Endothelial cell (in vitro differentiated cells): ENCODE results near the gene NXPH2. TPM values are rescaled to one million over a fixed set of nuclear protein-coding genes. Genes with fewer than 3 reads are reported as not detected.

Source experiments
- DNase-seq: peaks from one replicate; pipeline ENCODE4 v3.0.0; 2021; ENCODE audit warnings: low spot score
- H3K27ac Mint-ChIP-seq: one replicate; pipeline ENCODE4 v1.8.0; 2021; ENCODE audit warnings: mixed read lengths, inconsistent platforms; ENCODE audit not compliant: unreplicated experiment
- H3K27me3 Mint-ChIP-seq: one replicate; pipeline ENCODE4 v1.8.0; 2021; ENCODE audit warnings: mild to moderate bottlenecking, moderate library complexity, mixed read lengths, inconsistent platforms; ENCODE audit not compliant: unreplicated experiment
- H3K36me3 Mint-ChIP-seq: one replicate; pipeline ENCODE4 v1.8.0; 2021; ENCODE audit warnings: mild to moderate bottlenecking, low read depth, mixed read lengths, inconsistent platforms; ENCODE audit not compliant: unreplicated experiment
- H3K4me1 Mint-ChIP-seq: one replicate; pipeline ENCODE4 v1.8.0; 2021; ENCODE audit warnings: mild to moderate bottlenecking, mixed read lengths, inconsistent platforms; ENCODE audit not compliant: unreplicated experiment
- H3K4me3 Mint-ChIP-seq: one replicate; pipeline ENCODE4 v1.8.0; 2021; ENCODE audit warnings: mild to moderate bottlenecking, mixed read lengths, inconsistent platforms; ENCODE audit not compliant: unreplicated experiment
- H3K9me3 Mint-ChIP-seq: one replicate; pipeline ENCODE4 v1.8.0; 2021; ENCODE audit warnings: mixed read lengths, inconsistent platforms; ENCODE audit not compliant: unreplicated experiment
- total RNA-seq: library from RNA; stranded (reverse); fragmentation: NEBNext Ultra II Directional; extraction: Animal tissue kit (Norgen Biotek cat#: 25700); gene quantifications from one replicate; pipeline ENCODE4 v1.2.1, GENCODE V29; 2021; ENCODE audit not compliant: unreplicated experiment
- TF ChIP-seq, protein P1 (sequence below): fragments of 200-600 bp; sonication (generic); IDR thresholded peaks from one replicate; pipeline ENCODE4 v1.5.0; 2021; ENCODE audit warnings: antibody characterized with exemption; ENCODE audit not compliant: unreplicated experiment

NXPH2 gene
- total RNA-seq, 1 donor from 2014 or later, result 3.4 TPM

DNA sequence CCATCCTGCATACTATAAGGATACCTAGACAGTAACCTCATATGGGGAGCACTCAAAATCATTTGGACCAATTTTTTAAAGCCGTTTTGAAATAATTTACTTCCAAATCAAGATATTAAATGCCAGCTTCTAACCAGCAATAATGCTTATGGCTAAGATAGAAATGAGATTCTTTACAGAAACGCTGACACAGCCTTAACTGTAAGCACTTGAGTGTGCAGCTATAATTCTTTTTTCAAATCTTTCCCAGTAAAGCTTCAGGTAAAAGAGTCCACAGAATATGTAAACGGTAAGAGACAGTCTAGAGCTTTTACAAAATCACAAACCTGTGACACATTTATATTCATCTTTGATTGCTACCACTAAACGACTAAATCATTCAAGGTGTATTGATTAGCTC lies 4.5 kb downstream of the NXPH2 start:
- no peak overlapping the region for H3K27ac Mint-ChIP-seq
- peaks cover 16% of the 10 kb centered on the region for H3K4me1 Mint-ChIP-seq
- H3K4me3 Mint-ChIP-seq, result no peak overlapping the region
- TF ChIP-seq, protein P1, sequence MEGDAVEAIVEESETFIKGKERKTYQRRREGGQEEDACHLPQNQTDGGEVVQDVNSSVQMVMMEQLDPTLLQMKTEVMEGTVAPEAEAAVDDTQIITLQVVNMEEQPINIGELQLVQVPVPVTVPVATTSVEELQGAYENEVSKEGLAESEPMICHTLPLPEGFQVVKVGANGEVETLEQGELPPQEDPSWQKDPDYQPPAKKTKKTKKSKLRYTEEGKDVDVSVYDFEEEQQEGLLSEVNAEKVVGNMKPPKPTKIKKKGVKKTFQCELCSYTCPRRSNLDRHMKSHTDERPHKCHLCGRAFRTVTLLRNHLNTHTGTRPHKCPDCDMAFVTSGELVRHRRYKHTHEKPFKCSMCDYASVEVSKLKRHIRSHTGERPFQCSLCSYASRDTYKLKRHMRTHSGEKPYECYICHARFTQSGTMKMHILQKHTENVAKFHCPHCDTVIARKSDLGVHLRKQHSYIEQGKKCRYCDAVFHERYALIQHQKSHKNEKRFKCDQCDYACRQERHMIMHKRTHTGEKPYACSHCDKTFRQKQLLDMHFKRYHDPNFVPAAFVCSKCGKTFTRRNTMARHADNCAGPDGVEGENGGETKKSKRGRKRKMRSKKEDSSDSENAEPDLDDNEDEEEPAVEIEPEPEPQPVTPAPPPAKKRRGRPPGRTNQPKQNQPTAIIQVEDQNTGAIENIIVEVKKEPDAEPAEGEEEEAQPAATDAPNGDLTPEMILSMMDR, result no peak
- no peak for DNase-seq
- H3K27me3 Mint-ChIP-seq, result peaks cover 9% of the 10 kb centered on the region
- no peaks in the 10 kb centered on the region for H3K9me3 Mint-ChIP-seq
- no peaks in the 10 kb centered on the region for H3K36me3 Mint-ChIP-seq

DNA sequence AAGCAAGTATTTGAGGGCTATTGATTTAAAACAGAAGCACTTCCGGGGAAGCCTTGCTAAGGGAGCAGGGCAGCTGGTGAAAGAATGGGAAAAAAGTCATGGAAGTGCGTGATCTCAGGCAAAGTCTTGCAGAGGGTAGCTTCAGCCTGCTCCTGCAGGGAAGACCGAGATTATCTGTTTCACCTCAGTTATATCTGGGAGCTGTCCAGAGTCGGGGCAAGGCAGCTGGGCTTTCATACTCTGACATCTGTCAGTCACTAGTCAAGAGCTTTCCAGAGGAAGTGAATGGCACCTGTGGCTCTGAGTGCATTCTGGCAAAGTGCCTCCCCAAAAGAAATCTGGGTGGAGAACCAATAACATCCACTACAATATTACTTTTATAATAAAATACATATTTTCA lies 8.7 kb downstream of the NXPH2 start:
- Mint-ChIP-seq H3K36me3 (no peaks in the 10 kb centered on the region), H3K27ac (no peak overlapping the region), H3K27me3 (peaks cover 1% of the 10 kb centered on the region), H3K9me3 (no peaks in the 10 kb centered on the region), H3K4me1 (no peaks in the 10 kb centered on the region), H3K4me3 (no peak overlapping the region)
- no peak for DNase-seq
- TF ChIP-seq, protein P1, result no peak

DNA sequence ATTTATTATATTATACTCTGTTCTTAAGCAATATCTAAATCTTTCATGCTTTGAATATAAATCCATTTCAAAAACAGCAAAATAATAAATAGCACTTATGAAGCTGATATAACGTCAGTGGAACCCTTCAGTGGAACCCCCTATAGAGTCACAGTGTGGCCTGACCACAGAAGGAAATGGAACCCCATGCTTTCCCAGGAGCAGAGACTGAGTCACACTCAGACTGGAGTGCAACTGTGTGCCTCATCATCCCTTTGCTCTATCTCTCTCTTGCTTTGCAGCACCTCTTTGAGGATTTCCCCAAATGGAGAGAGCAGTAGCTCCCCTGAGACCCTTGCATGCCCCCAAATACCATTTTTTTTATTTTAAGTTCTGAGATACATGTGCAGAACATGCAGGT lies 13.1 kb downstream of the NXPH2 start:
- Mint-ChIP-seq H3K4me3 (no peak overlapping the region), H3K27me3 (peaks cover 1% of the 10 kb centered on the region), H3K9me3 (no peaks in the 10 kb centered on the region), H3K36me3 (no peaks in the 10 kb centered on the region), H3K27ac (no peak overlapping the region), H3K4me1 (peaks cover 7% of the 10 kb centered on the region)
- no peak for DNase-seq
- TF ChIP-seq, protein P1, result no peak

DNA sequence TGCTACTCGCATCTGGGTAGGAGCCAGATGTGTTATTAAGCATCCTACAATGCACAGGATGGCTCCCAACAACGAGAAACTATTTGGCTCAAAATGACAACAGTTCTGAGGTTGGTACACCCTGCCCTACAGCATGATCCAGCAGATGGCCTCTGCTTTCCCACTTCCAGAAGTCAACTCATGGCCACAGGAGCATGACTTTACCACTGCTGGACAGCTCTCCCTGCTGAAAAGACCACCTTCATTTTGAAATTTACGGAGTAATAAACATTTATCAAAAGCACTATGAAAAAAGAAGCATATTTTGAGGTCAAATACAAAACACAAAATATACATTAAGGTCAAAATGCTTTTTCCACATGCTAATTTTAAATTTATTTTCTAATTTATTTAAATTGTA lies 13.7 kb downstream of the NXPH2 start:
- H3K27me3 Mint-ChIP-seq, result peaks cover 1% of the 10 kb centered on the region
- no peak for DNase-seq
- peaks cover 7% of the 10 kb centered on the region for H3K4me1 Mint-ChIP-seq
- H3K4me3 Mint-ChIP-seq, result no peak overlapping the region
- no peaks in the 10 kb centered on the region for H3K36me3 Mint-ChIP-seq
- TF ChIP-seq, protein P1, result no peak
- H3K27ac Mint-ChIP-seq, result no peak overlapping the region
- H3K9me3 Mint-ChIP-seq, result no peaks in the 10 kb centered on the region

DNA sequence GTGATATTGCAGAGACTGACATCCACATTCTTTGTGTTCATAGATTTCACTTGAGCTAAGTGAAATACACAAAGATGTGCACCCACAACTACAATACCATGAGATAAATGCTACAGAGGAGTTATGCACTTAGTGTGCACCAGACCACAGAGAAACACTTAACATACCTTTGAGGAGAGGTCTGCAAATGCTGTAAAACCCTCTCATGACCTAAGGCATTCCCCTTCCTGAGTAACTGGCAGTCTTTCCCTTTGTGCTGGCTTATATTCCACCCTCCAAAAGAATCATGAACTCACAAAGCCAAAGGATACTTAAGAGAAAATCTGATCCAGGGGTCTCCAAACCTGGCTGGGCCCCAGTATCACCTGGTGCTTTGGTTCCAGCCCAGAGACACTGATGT lies 16.2 kb downstream of the NXPH2 start:
- no peak for DNase-seq
- Mint-ChIP-seq H3K4me3 (no peak overlapping the region), H3K27me3 (peaks cover 1% of the 10 kb centered on the region), H3K9me3 (no peaks in the 10 kb centered on the region), H3K36me3 (no peaks in the 10 kb centered on the region), H3K4me1 (peaks cover 7% of the 10 kb centered on the region), H3K27ac (no peak overlapping the region)
- TF ChIP-seq, protein P1, result no peak
